ENCODE results near the gene RABGAP1L. TPM values are rescaled to one million over a fixed set of nuclear protein-coding genes. Genes with fewer than 3 reads are reported as not detected.

Gene RABGAP1L
- total RNA-seq, 2 experiments from 2014 or later: 98.1 to 158 TPM

DNA sequence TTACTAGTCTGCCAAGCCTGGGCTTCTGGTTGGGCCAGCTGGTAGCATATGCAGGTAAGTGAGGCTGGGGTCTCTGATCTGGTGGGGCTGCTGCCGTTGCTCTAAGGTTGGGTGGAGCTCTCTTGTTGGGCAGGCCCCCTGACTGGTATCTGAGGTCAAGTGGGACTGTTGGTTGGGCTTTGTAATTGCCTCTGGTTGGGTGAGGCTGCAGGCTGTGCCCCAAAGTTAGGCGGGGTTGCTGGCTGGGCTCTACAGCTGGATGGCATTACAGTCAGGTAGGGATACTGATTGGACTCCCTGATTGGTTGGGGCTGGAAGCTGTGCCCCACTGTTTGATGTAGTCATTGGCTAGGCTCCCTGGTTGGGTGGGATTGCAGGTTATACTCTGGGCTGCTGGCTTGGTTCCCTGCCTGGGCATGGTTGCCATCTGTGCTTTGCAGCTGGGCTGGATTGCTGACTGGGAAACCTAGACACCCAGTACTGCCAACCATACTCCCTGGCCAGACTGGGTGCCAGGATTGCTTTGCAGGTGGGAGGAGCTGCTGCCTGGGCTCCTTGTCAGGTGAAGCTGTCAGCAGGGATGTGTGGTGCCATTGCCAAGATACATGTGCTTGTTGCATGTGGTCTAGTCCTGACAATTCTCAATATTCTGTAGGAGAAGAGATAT, 130.5 kb downstream of the RABGAP1L start:
- Histone ChIP-seq H3K36me3 (ENCODE audit: insufficient read depth, low read length) (peaks cover 91% of the 10 kb centered on the region), H3K9me2 (ENCODE audit: insufficient read depth, low read length) (no peaks in the 10 kb centered on the region), H3K79me2 (ENCODE audit: insufficient read depth, low read depth, low read length) (no peaks in the 10 kb centered on the region), H3K9me3 (ENCODE audit: low read length) (peaks cover 33% of the 10 kb centered on the region; the same call in 1 of the 2 replicates), H2AFZ (ENCODE audit: low read length) (no peak overlapping the region), H3K4me2 (ENCODE audit: low read length) (no peak overlapping the region), H3K4me1 (ENCODE audit: insufficient read depth, low read length, poor library complexity, severe bottlenecking) (no peaks in the 10 kb centered on the region), H3K4me3 (ENCODE audit: low read depth, low read length, poor library complexity, severe bottlenecking) (no peak overlapping the region), H3K27ac (ENCODE audit: low read depth, low read length, poor library complexity, severe bottlenecking) (no peak overlapping the region), H4K20me1 (ENCODE audit: insufficient read depth, low read length) (no peaks in the 10 kb centered on the region)
- intact Hi-C loops (cut with micrococcal nuclease; ENCODE audit: unreplicated experiment): no loop called here
- ChIA-PET POLR2A (interaction anchor here (1.3 kb wide), 1 partner anchor 21 kb away, joined by 3 read pairs; no protein-coding TSS in a partner anchor), CTCF (ENCODE audit: unreplicated experiment) (no interaction called here)
- no peak for DNase-seq (ENCODE audit: low spot score)
- no TSS peak for BruUV-seq (replicated peaks)
- TF ChIP-seq EZH2phosphoT487 (IDR thresholded peaks at IDR 0.05; ENCODE audit: borderline replicate concordance, low read depth, low read length): no peak
- TF ChIP-seq, protein P1, sequence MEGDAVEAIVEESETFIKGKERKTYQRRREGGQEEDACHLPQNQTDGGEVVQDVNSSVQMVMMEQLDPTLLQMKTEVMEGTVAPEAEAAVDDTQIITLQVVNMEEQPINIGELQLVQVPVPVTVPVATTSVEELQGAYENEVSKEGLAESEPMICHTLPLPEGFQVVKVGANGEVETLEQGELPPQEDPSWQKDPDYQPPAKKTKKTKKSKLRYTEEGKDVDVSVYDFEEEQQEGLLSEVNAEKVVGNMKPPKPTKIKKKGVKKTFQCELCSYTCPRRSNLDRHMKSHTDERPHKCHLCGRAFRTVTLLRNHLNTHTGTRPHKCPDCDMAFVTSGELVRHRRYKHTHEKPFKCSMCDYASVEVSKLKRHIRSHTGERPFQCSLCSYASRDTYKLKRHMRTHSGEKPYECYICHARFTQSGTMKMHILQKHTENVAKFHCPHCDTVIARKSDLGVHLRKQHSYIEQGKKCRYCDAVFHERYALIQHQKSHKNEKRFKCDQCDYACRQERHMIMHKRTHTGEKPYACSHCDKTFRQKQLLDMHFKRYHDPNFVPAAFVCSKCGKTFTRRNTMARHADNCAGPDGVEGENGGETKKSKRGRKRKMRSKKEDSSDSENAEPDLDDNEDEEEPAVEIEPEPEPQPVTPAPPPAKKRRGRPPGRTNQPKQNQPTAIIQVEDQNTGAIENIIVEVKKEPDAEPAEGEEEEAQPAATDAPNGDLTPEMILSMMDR (conservative IDR thresholded peaks at IDR 0.05; ENCODE audit: low read length): no peak

DNA sequence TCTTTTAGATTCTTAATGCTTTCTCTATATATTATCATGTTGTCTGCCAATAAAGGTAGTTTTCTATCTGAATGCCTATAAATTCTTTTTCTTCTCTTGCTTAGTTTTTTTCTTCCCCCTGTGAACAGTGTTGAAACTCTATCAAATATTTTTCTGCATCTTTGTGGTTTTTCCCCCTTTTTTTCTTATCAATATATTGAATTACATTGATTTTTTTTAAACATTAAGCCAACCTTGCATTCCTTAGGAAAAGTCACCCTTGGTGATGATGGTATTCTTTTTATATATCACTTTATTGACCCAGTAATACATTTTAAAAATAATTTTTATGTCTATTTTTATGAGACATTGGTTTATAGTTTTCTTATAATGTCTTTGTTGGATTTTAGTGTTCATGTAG, 131.7 kb downstream of the RABGAP1L start:
- no TSS peak for BruUV-seq (replicated peaks)
- CTCF ChIA-PET (ENCODE audit: unreplicated experiment): no interaction called here
- Histone ChIP-seq H3K36me3 (ENCODE audit: insufficient read depth, low read length) (peaks cover 83% of the 10 kb centered on the region), H4K20me1 (ENCODE audit: insufficient read depth, low read length) (no peaks in the 10 kb centered on the region), H3K27ac (ENCODE audit: low read depth, low read length, poor library complexity, severe bottlenecking) (no peak overlapping the region), H3K9me3 (ENCODE audit: low read length) (peaks cover 33% of the 10 kb centered on the region; the same call in 1 of the 2 replicates), H2AFZ (ENCODE audit: low read length) (no peak overlapping the region), H3K9me2 (ENCODE audit: insufficient read depth, low read length) (no peaks in the 10 kb centered on the region), H3K4me1 (ENCODE audit: insufficient read depth, low read length, poor library complexity, severe bottlenecking) (no peaks in the 10 kb centered on the region), H3K4me3 (ENCODE audit: low read depth, low read length, poor library complexity, severe bottlenecking) (no peak overlapping the region), H3K79me2 (ENCODE audit: insufficient read depth, low read depth, low read length) (no peaks in the 10 kb centered on the region), H3K4me2 (ENCODE audit: low read length) (no peak overlapping the region)
- no peak for TF ChIP-seq EZH2phosphoT487 (IDR thresholded peaks at IDR 0.05; ENCODE audit: borderline replicate concordance, low read depth, low read length)
- TF ChIP-seq, protein P1 (conservative IDR thresholded peaks at IDR 0.05; ENCODE audit: low read length): no peak
- no peak for DNase-seq (ENCODE audit: low spot score)
- intact Hi-C loops (cut with micrococcal nuclease; ENCODE audit: unreplicated experiment): no loop called here
- POLR2A ChIA-PET: interaction anchor here (0.7 kb wide), 2 partner anchors 279 to 1861 kb away, joined by 3 read pairs; no protein-coding TSS in a partner anchor

DNA sequence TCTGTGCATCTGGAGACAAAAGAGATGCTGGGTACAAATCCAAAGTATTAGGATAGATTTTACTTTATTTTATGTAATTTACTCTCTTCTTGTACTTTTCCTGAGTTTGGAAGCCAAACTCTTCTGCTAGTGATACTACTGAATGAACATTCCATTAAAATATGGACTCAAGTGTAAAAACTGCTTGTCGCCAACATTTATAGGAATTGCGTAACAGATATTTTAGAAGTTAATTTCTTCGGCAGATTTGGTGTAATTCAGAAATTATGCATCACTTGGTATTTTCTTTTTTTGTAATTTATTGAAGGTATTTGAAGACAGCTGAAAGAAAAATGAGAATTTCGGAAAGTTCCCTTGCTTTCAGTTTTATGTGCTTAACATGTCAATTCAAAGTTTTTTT, 137.0 kb downstream of the RABGAP1L start:
- Histone ChIP-seq H3K4me3 (ENCODE audit: low read depth, low read length, poor library complexity, severe bottlenecking) (no peak overlapping the region), H3K9me3 (ENCODE audit: low read length) (peaks cover 25% of the 10 kb centered on the region), H3K36me3 (ENCODE audit: insufficient read depth, low read length) (peaks cover 75% of the 10 kb centered on the region), H4K20me1 (ENCODE audit: insufficient read depth, low read length) (no peaks in the 10 kb centered on the region), H3K4me2 (ENCODE audit: low read length) (no peak overlapping the region), H2AFZ (ENCODE audit: low read length) (no peak overlapping the region), H3K4me1 (ENCODE audit: insufficient read depth, low read length, poor library complexity, severe bottlenecking) (no peaks in the 10 kb centered on the region), H3K27ac (ENCODE audit: low read depth, low read length, poor library complexity, severe bottlenecking) (no peak overlapping the region), H3K79me2 (ENCODE audit: insufficient read depth, low read depth, low read length) (no peaks in the 10 kb centered on the region), H3K9me2 (ENCODE audit: insufficient read depth, low read length) (no peaks in the 10 kb centered on the region)
- no TSS peak for BruUV-seq (replicated peaks)
- CTCF ChIA-PET (ENCODE audit: unreplicated experiment): no interaction called here
- POLR2A ChIA-PET: no interaction called here
- no peak for DNase-seq (ENCODE audit: low spot score)
- TF ChIP-seq, protein P1 (conservative IDR thresholded peaks at IDR 0.05; ENCODE audit: low read length): no peak
- TF ChIP-seq EZH2phosphoT487 (IDR thresholded peaks at IDR 0.05; ENCODE audit: borderline replicate concordance, low read depth, low read length): no peak
- intact Hi-C loops (cut with micrococcal nuclease; ENCODE audit: unreplicated experiment): no loop called here

Data from OCI-LY7 (cell line).